ENCODE data around the gene FCN1. TPM values are rescaled to one million over a fixed set of nuclear protein-coding genes. Genes with fewer than 3 reads are reported as not detected.
"Not testable (repeated sequence)": the region's sequence is repeated elsewhere in the genome, so short reads cannot be mapped to it uniquely, and the experiment has no call there.

The FCN1 gene
- polyA plus RNA-seq, 1 donor (not counting 4 experiments of a cell fraction or from before 2014, with no cell fraction given), result not detected

GRCh38 chr9:134860510-134860909, 57.2 kb downstream of the FCN1 start:
- no peak for TF ChIP-seq CTCF (optimal IDR thresholded peaks at IDR 0.05 in 1 of 3, IDR thresholded peaks at IDR 0.05 in 1 of 3, conservative IDR thresholded peaks at IDR 0.05 in 1 of 3; ENCODE audit: extremely low read depth in 1 of 3, insufficient read depth in 2 of 3, low read length in 3 of 3)
- no peak for TF ChIP-seq EZH2 (IDR thresholded peaks at IDR 0.05; ENCODE audit: low read length)
- Histone ChIP-seq H3K79me2 (ENCODE audit: control insufficient read depth, insufficient read depth, low read length) (no peaks in the 10 kb centered on the region), H3K27ac (ENCODE audit: control insufficient read depth, insufficient read depth, low read length) (no peak overlapping the region), H3K4me2 (ENCODE audit: control insufficient read depth, extremely low read depth, insufficient read depth, low read depth, low read length) (no peak overlapping the region), H3K4me3 (ENCODE audit: control insufficient read depth in 2 of 3, extremely low read depth in 1 of 3, insufficient read depth in 2 of 3, low read depth in 1 of 3, low read length in 3 of 3) (no peak overlapping the region), H3K9ac (ENCODE audit: control insufficient read depth, extremely low read depth, insufficient read depth, low read length) (no peak overlapping the region), H3K36me3 (ENCODE audit: control insufficient read depth in 2 of 2, extremely low read depth in 1 of 2, insufficient read depth in 2 of 2, low read length in 2 of 2) (no peaks in the 10 kb centered on the region), H3K27me3 (ENCODE audit: control insufficient read depth, extremely low read depth, insufficient read depth, low read length) (peaks cover 11% of the 10 kb centered on the region), H3K9me1 (ENCODE audit: control insufficient read depth, extremely low read depth, insufficient read depth, low read length) (no peaks in the 10 kb centered on the region), H2AFZ (ENCODE audit: control insufficient read depth, low read length) (no peak overlapping the region), H3K4me1 (ENCODE audit: control insufficient read depth, extremely low read depth, insufficient read depth, low read length) (peaks cover 11% of the 10 kb centered on the region), H4K20me1 (ENCODE audit: control insufficient read depth, extremely low read depth, insufficient read depth, low read length) (no peaks in the 10 kb centered on the region), H3K9me3 (ENCODE audit: control insufficient read depth, low read depth, low read length) (peaks cover 3% of the 10 kb centered on the region)
- DNase-seq (ENCODE audit: low read depth, low spot score) (no peak), FAIRE-seq (no peak)
- dilution Hi-C loops (cut with MboI; ENCODE audit: extremely low pct_ligation_motif_present, low sequenced_read_pairs), result no loop called here

- H3K79me2 ChIP-seq (ENCODE audit: control insufficient read depth, insufficient read depth, low read length), result no peaks in the 10 kb centered on the region
- H3K27me3 ChIP-seq (ENCODE audit: control insufficient read depth, extremely low read depth, insufficient read depth, low read length), result peaks cover 33% of the 10 kb centered on the region
- H3K4me3 ChIP-seq (ENCODE audit: control insufficient read depth in 2 of 3, extremely low read depth in 1 of 3, insufficient read depth in 2 of 3, low read depth in 1 of 3, low read length in 3 of 3), result no peak overlapping the region
- H4K20me1 ChIP-seq (ENCODE audit: control insufficient read depth, extremely low read depth, insufficient read depth, low read length), result no peaks in the 10 kb centered on the region
- FAIRE-seq (no peak), DNase-seq (ENCODE audit: low read depth, low spot score) (peak; percentile 9)
- H3K4me2 ChIP-seq (ENCODE audit: control insufficient read depth, extremely low read depth, insufficient read depth, low read depth, low read length), result peak overlapping the region; percentile 27
- no peak overlapping the region for H2AFZ ChIP-seq (ENCODE audit: control insufficient read depth, low read length)
- no peaks in the 10 kb centered on the region for H3K36me3 ChIP-seq (ENCODE audit: control insufficient read depth in 2 of 2, extremely low read depth in 1 of 2, insufficient read depth in 2 of 2, low read length in 2 of 2)
- peaks cover 3% of the 10 kb centered on the region for H3K9me3 ChIP-seq (ENCODE audit: control insufficient read depth, low read depth, low read length)
- no peak overlapping the region for H3K9ac ChIP-seq (ENCODE audit: control insufficient read depth, extremely low read depth, insufficient read depth, low read length)
- TF ChIP-seq CTCF (optimal IDR thresholded peaks at IDR 0.05 in 1 of 3, IDR thresholded peaks at IDR 0.05 in 1 of 3, conservative IDR thresholded peaks at IDR 0.05 in 1 of 3; ENCODE audit: extremely low read depth in 1 of 3, insufficient read depth in 2 of 3, low read length in 3 of 3) (peak; percentile 26 to 66 (median 52)), EZH2 (IDR thresholded peaks at IDR 0.05; ENCODE audit: low read length) (no peak)
- no peaks in the 10 kb centered on the region for H3K9me1 ChIP-seq (ENCODE audit: control insufficient read depth, extremely low read depth, insufficient read depth, low read length)
- peaks cover 11% of the 10 kb centered on the region for H3K4me1 ChIP-seq (ENCODE audit: control insufficient read depth, extremely low read depth, insufficient read depth, low read length)
- dilution Hi-C loops (cut with MboI; ENCODE audit: extremely low pct_ligation_motif_present, low sequenced_read_pairs), result no loop called here
- no peak overlapping the region for H3K27ac ChIP-seq (ENCODE audit: control insufficient read depth, insufficient read depth, low read length)
These were observed 59.5 kb downstream of the FCN1 start for GRCh38 chr9:134858051-134858841.

GRCh38 chr9:134857451-134857850, 60.3 kb downstream of the FCN1 start:
- Histone ChIP-seq H3K27me3 (ENCODE audit: control insufficient read depth, extremely low read depth, insufficient read depth, low read length) (peaks cover 37% of the 10 kb centered on the region), H3K4me1 (ENCODE audit: control insufficient read depth, extremely low read depth, insufficient read depth, low read length) (peaks cover 11% of the 10 kb centered on the region)
- H3K9me3 ChIP-seq (ENCODE audit: control insufficient read depth, low read depth, low read length); H3K9me1 ChIP-seq (ENCODE audit: control insufficient read depth, extremely low read depth, insufficient read depth, low read length); H3K4me2 ChIP-seq (ENCODE audit: control insufficient read depth, extremely low read depth, insufficient read depth, low read depth, low read length); H4K20me1 ChIP-seq (ENCODE audit: control insufficient read depth, extremely low read depth, insufficient read depth, low read length); H3K36me3 ChIP-seq (ENCODE audit: control insufficient read depth in 2 of 2, extremely low read depth in 1 of 2, insufficient read depth in 2 of 2, low read length in 2 of 2); H3K79me2 ChIP-seq (ENCODE audit: control insufficient read depth, insufficient read depth, low read length); H3K4me3 ChIP-seq (ENCODE audit: control insufficient read depth in 2 of 3, extremely low read depth in 1 of 3, insufficient read depth in 2 of 3, low read depth in 1 of 3, low read length in 3 of 3); FAIRE-seq; H3K9ac ChIP-seq (ENCODE audit: control insufficient read depth, extremely low read depth, insufficient read depth, low read length); H3K27ac ChIP-seq (ENCODE audit: control insufficient read depth, insufficient read depth, low read length); dilution Hi-C loops (cut with MboI; ENCODE audit: extremely low pct_ligation_motif_present, low sequenced_read_pairs); H2AFZ ChIP-seq (ENCODE audit: control insufficient read depth, low read length); DNase-seq (ENCODE audit: low read depth, low spot score): not testable (repeated sequence)

Measured in keratinocyte (primary cell).